ENCODE data around the gene BSPRY.

Gene BSPRY

GRCh38 chr9:113345190-113345589 lies 4.2 kb upstream of the BSPRY start:
- ChIA-PET CTCF (interaction anchor here (0.6 kb wide), 1 partner anchor 448 kb away, joined by 3 read pairs; no protein-coding TSS in a partner anchor), POLR2A (no interaction called here)
- no peak overlapping the region for H3K27ac ChIP-seq (ENCODE audit: extremely low read depth, low read depth, low read length)

GRCh38 chr9:113345671-113346070 lies 3.7 kb upstream of the BSPRY start:
- no peaks in the 10 kb centered on the region for H3K9me3 ChIP-seq (ENCODE audit: control insufficient read depth, insufficient read depth, low read depth, low read length)

More at GRCh38 chr9:113345190-113345589, 4.2 kb upstream of the BSPRY start:
- no peaks in the 10 kb centered on the region for H3K9me3 ChIP-seq (ENCODE audit: control insufficient read depth, insufficient read depth, low read depth, low read length)
- TF ChIP-seq ZNF311 (tag by site-specific recombination; IDR thresholded peaks at IDR 0.05; ENCODE audit: borderline replicate concordance) (no peak), ZNF596 (tag by site-specific recombination; IDR thresholded peaks at IDR 0.05) (no peak), MEIS1 (CRISPR knock-in tag; IDR thresholded peaks at IDR 0.05; ENCODE audit: borderline replicate concordance) (no peak), PRDM4 (tag by site-specific recombination; IDR thresholded peaks at IDR 0.05) (no peak), ZFP3 (tag by site-specific recombination; IDR thresholded peaks at IDR 0.05; ENCODE audit: low read depth) (no peak), ZBTB21 (tag by site-specific recombination; IDR thresholded peaks at IDR 0.05) (no peak), ZNF558 (tag by site-specific recombination; IDR thresholded peaks at IDR 0.05) (no peak), ZNF362 (tag by site-specific recombination; IDR thresholded peaks at IDR 0.05) (no peak), ZBTB6 (tag by site-specific recombination; IDR thresholded peaks at IDR 0.05) (no peak), ZNF560 (tag by site-specific recombination; IDR thresholded peaks at IDR 0.05; ENCODE audit: borderline replicate concordance) (no peak), ZNF555 (tag by site-specific recombination; conservative IDR thresholded peaks at IDR 0.05) (no peak), ZNF791 (tag by site-specific recombination; IDR thresholded peaks at IDR 0.05) (no peak), ZNF354C (tag by site-specific recombination; IDR thresholded peaks at IDR 0.05; ENCODE audit: borderline replicate concordance, low read depth) (no peak), TRIM28 (IDR thresholded peaks at IDR 0.05; ENCODE audit: borderline replicate concordance, low read length) (no peak)
- TF ChIP-seq, protein P1, sequence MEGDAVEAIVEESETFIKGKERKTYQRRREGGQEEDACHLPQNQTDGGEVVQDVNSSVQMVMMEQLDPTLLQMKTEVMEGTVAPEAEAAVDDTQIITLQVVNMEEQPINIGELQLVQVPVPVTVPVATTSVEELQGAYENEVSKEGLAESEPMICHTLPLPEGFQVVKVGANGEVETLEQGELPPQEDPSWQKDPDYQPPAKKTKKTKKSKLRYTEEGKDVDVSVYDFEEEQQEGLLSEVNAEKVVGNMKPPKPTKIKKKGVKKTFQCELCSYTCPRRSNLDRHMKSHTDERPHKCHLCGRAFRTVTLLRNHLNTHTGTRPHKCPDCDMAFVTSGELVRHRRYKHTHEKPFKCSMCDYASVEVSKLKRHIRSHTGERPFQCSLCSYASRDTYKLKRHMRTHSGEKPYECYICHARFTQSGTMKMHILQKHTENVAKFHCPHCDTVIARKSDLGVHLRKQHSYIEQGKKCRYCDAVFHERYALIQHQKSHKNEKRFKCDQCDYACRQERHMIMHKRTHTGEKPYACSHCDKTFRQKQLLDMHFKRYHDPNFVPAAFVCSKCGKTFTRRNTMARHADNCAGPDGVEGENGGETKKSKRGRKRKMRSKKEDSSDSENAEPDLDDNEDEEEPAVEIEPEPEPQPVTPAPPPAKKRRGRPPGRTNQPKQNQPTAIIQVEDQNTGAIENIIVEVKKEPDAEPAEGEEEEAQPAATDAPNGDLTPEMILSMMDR (tag by site-specific recombination; IDR thresholded peaks at IDR 0.05) = no peak
- no peaks in the 10 kb centered on the region for H3K36me3 ChIP-seq (ENCODE audit: control insufficient read depth in 2 of 2, insufficient read depth in 1 of 2, low read length in 2 of 2)
- no peak overlapping the region for H3K4me3 ChIP-seq (ENCODE audit: low read depth, low read length)
- peaks cover 3% of the 10 kb centered on the region; the same call in 1 of the 2 replicates for H3K4me1 ChIP-seq (ENCODE audit: control insufficient read depth, insufficient read depth, low read length)

More at GRCh38 chr9:113345671-113346070, 3.7 kb upstream of the BSPRY start:
- ChIA-PET POLR2A (no interaction called here), CTCF (no interaction called here)
- no peak for TF ChIP-seq ZNF843 (tag by site-specific recombination; IDR thresholded peaks at IDR 0.05)
- TF ChIP-seq GLI4 (tag by site-specific recombination; IDR thresholded peaks at IDR 0.05) = no peak
- TF ChIP-seq ZNF416 (tag by site-specific recombination; IDR thresholded peaks at IDR 0.05) = no peak
- no peak for TF ChIP-seq ZNF423 (tag by site-specific recombination; IDR thresholded peaks at IDR 0.05)
- TF ChIP-seq ZSCAN30 (tag by site-specific recombination; IDR thresholded peaks at IDR 0.05) = no peak
- no peak overlapping the region for H3K4me3 ChIP-seq (ENCODE audit: low read depth, low read length)
- H3K27ac ChIP-seq (ENCODE audit: extremely low read depth, low read depth, low read length) = no peak overlapping the region
- H3K4me1 ChIP-seq (ENCODE audit: control insufficient read depth, insufficient read depth, low read length) = peaks cover 7% of the 10 kb centered on the region; the same call in 1 of the 2 replicates
- H3K36me3 ChIP-seq (ENCODE audit: control insufficient read depth in 2 of 2, insufficient read depth in 1 of 2, low read length in 2 of 2) = no peaks in the 10 kb centered on the region
